ENCODE measurements around the gene UNC5B. TPM values are rescaled to one million over a fixed set of nuclear protein-coding genes. Genes with fewer than 3 reads are reported as not detected.
"Not testable (repeated sequence)": the region's sequence is repeated elsewhere in the genome, so short reads cannot be mapped to it uniquely, and the experiment has no call there.

Gene UNC5B
- total and polyA plus RNA-seq, 4 experiments from 2014 or later, result not detected

GRCh38 chr10:71218651-71219050 lies 6.3 kb downstream of the UNC5B start:
- Mint-ChIP-seq H3K4me1 (peaks cover 2 to 11% (median 4%) of the 10 kb centered on the region in 4 donors), H3K36me3 (no peaks in the 10 kb centered on the region), H3K27me3 (peaks cover 27 to 47% of the 10 kb centered on the region in 2 donors), H3K27ac (no peak overlapping the region), H3K4me3 (peak overlapping the region in 1 of 8 donors; percentile 14), H3K9me3 (no peaks in the 10 kb centered on the region)
- no peak for DNase-seq
- no peak overlapping the region for H3K4me3 ChIP-seq (ENCODE audit: low read length in 2 of 2)
- intact Hi-C loops (cut with micrococcal nuclease), result no loop called here
- H3K4me1 ChIP-seq (ENCODE audit: insufficient read depth, low read length), result peaks cover 7% of the 10 kb centered on the region
- no peaks in the 10 kb centered on the region for H3K36me3 ChIP-seq (ENCODE audit: insufficient read depth, low read length)
- H3K27me3 ChIP-seq (ENCODE audit: insufficient read depth, low read length), result peaks cover 7% of the 10 kb centered on the region
- ChIA-PET CTCF (ENCODE audit: partially characterized antibody) (no interaction called here), POLR2A (ENCODE audit: partially characterized antibody) (no interaction called here)
- no peaks in the 10 kb centered on the region for H3K9me3 ChIP-seq (ENCODE audit: control insufficient read depth in 1 of 2, low read length in 2 of 2)
- no peak overlapping the region for H3K27ac ChIP-seq (ENCODE audit: low read depth, low read length)

GRCh38 chr10:71219236-71219917 lies 7.0 kb downstream of the UNC5B start:
- H3K27ac Mint-ChIP-seq; H3K27ac ChIP-seq (ENCODE audit: low read depth, low read length); H3K4me3 ChIP-seq (ENCODE audit: low read length in 2 of 2); H3K9me3 Mint-ChIP-seq; POLR2A ChIA-PET (ENCODE audit: partially characterized antibody); H3K36me3 Mint-ChIP-seq; DNase-seq; intact Hi-C loops (cut with micrococcal nuclease); H3K4me1 Mint-ChIP-seq; H3K27me3 ChIP-seq (ENCODE audit: insufficient read depth, low read length); H3K36me3 ChIP-seq (ENCODE audit: insufficient read depth, low read length); CTCF ChIA-PET (ENCODE audit: partially characterized antibody); H3K4me1 ChIP-seq (ENCODE audit: insufficient read depth, low read length); H3K9me3 ChIP-seq (ENCODE audit: control insufficient read depth in 1 of 2, low read length in 2 of 2): not testable (repeated sequence)
- H3K4me3 Mint-ChIP-seq, result peak overlapping the region in 2 of 8 donors; percentile 13 to 15
- peaks cover 23 to 44% of the 10 kb centered on the region in 2 donors for H3K27me3 Mint-ChIP-seq

- H3K9me3 Mint-ChIP-seq, result no peaks in the 10 kb centered on the region
Measured at GRCh38 chr10:71219918-71220688, 7.7 kb downstream of the UNC5B start.

GRCh38 chr10:71220689-71221540 lies 8.5 kb downstream of the UNC5B start:
- Mint-ChIP-seq H3K27me3 (peaks cover 10 to 42% of the 10 kb centered on the region in 2 donors), H3K27ac (no peak overlapping the region), H3K36me3 (no peaks in the 10 kb centered on the region), H3K9me3 (no peaks in the 10 kb centered on the region), H3K4me1 (peaks cover 0 to 5% (median 2%) of the 10 kb centered on the region in 4 donors), H3K4me3 (no peak overlapping the region)
- Histone ChIP-seq H3K4me3 (ENCODE audit: low read length in 2 of 2) (no peak overlapping the region), H3K36me3 (ENCODE audit: insufficient read depth, low read length) (no peaks in the 10 kb centered on the region), H3K9me3 (ENCODE audit: control insufficient read depth in 1 of 2, low read length in 2 of 2) (no peaks in the 10 kb centered on the region), H3K4me1 (ENCODE audit: insufficient read depth, low read length) (peaks cover 7% of the 10 kb centered on the region), H3K27me3 (ENCODE audit: insufficient read depth, low read length) (no peaks in the 10 kb centered on the region), H3K27ac (ENCODE audit: low read depth, low read length) (no peak overlapping the region)
- CTCF ChIA-PET (ENCODE audit: partially characterized antibody), result interaction anchor here (0.8 kb wide), 1 partner anchor 12 kb away, joined by 3 read pairs; no protein-coding TSS in a partner anchor
- POLR2A ChIA-PET (ENCODE audit: partially characterized antibody), result no interaction called here
- no peak for DNase-seq
- intact Hi-C loops (cut with micrococcal nuclease), result no loop called here

More at GRCh38 chr10:71219918-71220688, 7.7 kb downstream of the UNC5B start:
- Mint-ChIP-seq H3K27me3 (peaks cover 17 to 40% of the 10 kb centered on the region in 2 donors), H3K4me3 (peak overlapping the region in 1 of 8 donors; percentile 15), H3K27ac (no peak overlapping the region), H3K4me1 (peaks cover 0 to 5% (median 2%) of the 10 kb centered on the region in 4 donors), H3K36me3 (no peaks in the 10 kb centered on the region)
- Histone ChIP-seq H3K4me3 (ENCODE audit: low read length in 2 of 2) (no peak overlapping the region), H3K27ac (ENCODE audit: low read depth, low read length) (no peak overlapping the region), H3K4me1 (ENCODE audit: insufficient read depth, low read length) (peaks cover 7% of the 10 kb centered on the region), H3K9me3 (ENCODE audit: control insufficient read depth in 1 of 2, low read length in 2 of 2) (no peaks in the 10 kb centered on the region), H3K36me3 (ENCODE audit: insufficient read depth, low read length) (no peaks in the 10 kb centered on the region), H3K27me3 (ENCODE audit: insufficient read depth, low read length) (no peaks in the 10 kb centered on the region)
- intact Hi-C loops (cut with micrococcal nuclease), result no loop called here
- CTCF ChIA-PET (ENCODE audit: partially characterized antibody), result interaction anchor here (0.8 kb wide), 1 partner anchor 11 kb away, joined by 3 read pairs; no protein-coding TSS in a partner anchor
- no peak for DNase-seq
- POLR2A ChIA-PET (ENCODE audit: partially characterized antibody), result no interaction called here

GRCh38 chr10:71221586-71222202 lies 9.3 kb downstream of the UNC5B start:
- Mint-ChIP-seq H3K4me1 (peaks cover 0 to 5% (median under 1%) of the 10 kb centered on the region in 4 donors), H3K4me3 (no peak overlapping the region)
- POLR2A ChIA-PET (ENCODE audit: partially characterized antibody), result no interaction called here

GRCh38 chr10:71222601-71223346 lies 10.4 kb downstream of the UNC5B start:
- ChIA-PET POLR2A (ENCODE audit: partially characterized antibody) (no interaction called here), CTCF (ENCODE audit: partially characterized antibody) (no interaction called here)
- DNase-seq, result no peak
- no peaks in the 10 kb centered on the region for H3K36me3 ChIP-seq (ENCODE audit: insufficient read depth, low read length)
- no peaks in the 10 kb centered on the region for H3K9me3 ChIP-seq (ENCODE audit: control insufficient read depth in 1 of 2, low read length in 2 of 2)
- no peak overlapping the region for H3K27ac Mint-ChIP-seq
- no peaks in the 10 kb centered on the region for H3K4me1 ChIP-seq (ENCODE audit: insufficient read depth, low read length)
- peaks cover 11 to 40% of the 10 kb centered on the region in 2 donors for H3K27me3 Mint-ChIP-seq
- no peak overlapping the region for H3K4me3 Mint-ChIP-seq
- peaks cover 0 to 5% (median under 1%) of the 10 kb centered on the region in 4 donors for H3K4me1 Mint-ChIP-seq
- H3K27me3 ChIP-seq (ENCODE audit: insufficient read depth, low read length), result no peaks in the 10 kb centered on the region
- no peaks in the 10 kb centered on the region for H3K36me3 Mint-ChIP-seq
- no peak overlapping the region for H3K27ac ChIP-seq (ENCODE audit: low read depth, low read length)
- no peak overlapping the region for H3K4me3 ChIP-seq (ENCODE audit: low read length in 2 of 2)
- intact Hi-C loops (cut with micrococcal nuclease), result no loop called here
- H3K9me3 Mint-ChIP-seq, result no peaks in the 10 kb centered on the region

More at GRCh38 chr10:71221586-71222202, 9.3 kb downstream of the UNC5B start:
- Mint-ChIP-seq H3K27ac (no peak overlapping the region), H3K9me3 (no peaks in the 10 kb centered on the region), H3K36me3 (no peaks in the 10 kb centered on the region), H3K27me3 (peaks cover 11 to 39% of the 10 kb centered on the region in 2 donors)
- H3K27me3 ChIP-seq (ENCODE audit: insufficient read depth, low read length), result no peaks in the 10 kb centered on the region
- H3K9me3 ChIP-seq (ENCODE audit: control insufficient read depth in 1 of 2, low read length in 2 of 2), result no peaks in the 10 kb centered on the region
- H3K36me3 ChIP-seq (ENCODE audit: insufficient read depth, low read length), result no peaks in the 10 kb centered on the region
- CTCF ChIA-PET (ENCODE audit: partially characterized antibody), result no interaction called here
- intact Hi-C loops (cut with micrococcal nuclease), result no loop called here
- no peak overlapping the region for H3K27ac ChIP-seq (ENCODE audit: low read depth, low read length)
- H3K4me3 ChIP-seq (ENCODE audit: low read length in 2 of 2), result no peak overlapping the region
- peaks cover 6% of the 10 kb centered on the region for H3K4me1 ChIP-seq (ENCODE audit: insufficient read depth, low read length)
- no peak for DNase-seq
